Measurements from ENCODE around the gene MAP2K5.

DNA sequence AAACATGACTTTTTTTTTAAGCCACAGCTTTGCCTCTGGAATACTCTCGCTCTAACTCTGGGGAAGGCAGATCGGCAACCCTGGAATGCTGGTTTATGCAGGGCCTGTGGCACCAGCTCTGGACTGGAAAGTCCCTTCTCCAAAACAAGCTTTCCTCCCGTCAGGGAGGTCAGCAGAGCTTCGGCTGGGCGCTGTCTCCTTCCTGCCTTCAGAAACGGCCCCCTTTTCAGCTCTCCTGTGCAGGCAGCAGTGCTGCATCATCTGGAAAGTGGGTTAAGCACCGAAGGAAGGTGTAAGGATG, 240.1 kb downstream of the MAP2K5 start:
- TF ChIP-seq, protein P1, sequence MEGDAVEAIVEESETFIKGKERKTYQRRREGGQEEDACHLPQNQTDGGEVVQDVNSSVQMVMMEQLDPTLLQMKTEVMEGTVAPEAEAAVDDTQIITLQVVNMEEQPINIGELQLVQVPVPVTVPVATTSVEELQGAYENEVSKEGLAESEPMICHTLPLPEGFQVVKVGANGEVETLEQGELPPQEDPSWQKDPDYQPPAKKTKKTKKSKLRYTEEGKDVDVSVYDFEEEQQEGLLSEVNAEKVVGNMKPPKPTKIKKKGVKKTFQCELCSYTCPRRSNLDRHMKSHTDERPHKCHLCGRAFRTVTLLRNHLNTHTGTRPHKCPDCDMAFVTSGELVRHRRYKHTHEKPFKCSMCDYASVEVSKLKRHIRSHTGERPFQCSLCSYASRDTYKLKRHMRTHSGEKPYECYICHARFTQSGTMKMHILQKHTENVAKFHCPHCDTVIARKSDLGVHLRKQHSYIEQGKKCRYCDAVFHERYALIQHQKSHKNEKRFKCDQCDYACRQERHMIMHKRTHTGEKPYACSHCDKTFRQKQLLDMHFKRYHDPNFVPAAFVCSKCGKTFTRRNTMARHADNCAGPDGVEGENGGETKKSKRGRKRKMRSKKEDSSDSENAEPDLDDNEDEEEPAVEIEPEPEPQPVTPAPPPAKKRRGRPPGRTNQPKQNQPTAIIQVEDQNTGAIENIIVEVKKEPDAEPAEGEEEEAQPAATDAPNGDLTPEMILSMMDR (IDR thresholded peaks at IDR 0.05; ENCODE audit: low read depth, low read length): no peak
- no peak for TF ChIP-seq EZH2phosphoT487 (IDR thresholded peaks at IDR 0.05; ENCODE audit: low read depth)

Data from OCI-LY3 (cell line).